PFSK-1 (cell line): Measurements from ENCODE around the gene CHAF1B.

Experiments
- FOXP2 ChIP-seq: optimal IDR thresholded peaks from 2 replicates; pipeline ENCODE3; 2011; ENCODE audit warnings: borderline replicate concordance, control low read depth, inconsistent platforms; ENCODE audit not compliant: insufficient read depth; ENCODE audit errors: extremely low read length, extremely low read depth
- POLR2AphosphoS5 ChIP-seq: IDR thresholded peaks from 2 replicates; pipeline ENCODE4 v1.6.1; 2012; ENCODE audit warnings: low read depth, mild to moderate bottlenecking, control low read depth, low read length, moderate library complexity
- SIN3A ChIP-seq: IDR thresholded peaks from 2 replicates; pipeline ENCODE4 v1.6.1; 2012; ENCODE audit warnings: mild to moderate bottlenecking, low read length, moderate library complexity, borderline replicate concordance; ENCODE audit not compliant: insufficient read depth
- TAF1 ChIP-seq: IDR thresholded peaks from 2 replicates; pipeline ENCODE4 v1.6.1; 2012; ENCODE audit warnings: low read length, control low read depth, borderline replicate concordance; ENCODE audit not compliant: insufficient read depth
- TF ChIP-seq, protein P1 (sequence below), 2 experiments: IDR thresholded peaks; 2 replicates each; pipeline versions ENCODE4 v1.6.1 to v1.8.0; 2011 to 2012; ENCODE audit warnings: low read depth in 2 of 2, low read length in 2 of 2, control low read depth in 1 of 2, inconsistent platforms in 1 of 2, mild to moderate bottlenecking in 1 of 2, moderate library complexity in 1 of 2; ENCODE audit not compliant: insufficient read depth in 1 of 2

Gene CHAF1B

GRCh38 chr21:36388835-36389234 is 3.6 kb downstream of the CHAF1B start:
- TF ChIP-seq, protein P1, sequence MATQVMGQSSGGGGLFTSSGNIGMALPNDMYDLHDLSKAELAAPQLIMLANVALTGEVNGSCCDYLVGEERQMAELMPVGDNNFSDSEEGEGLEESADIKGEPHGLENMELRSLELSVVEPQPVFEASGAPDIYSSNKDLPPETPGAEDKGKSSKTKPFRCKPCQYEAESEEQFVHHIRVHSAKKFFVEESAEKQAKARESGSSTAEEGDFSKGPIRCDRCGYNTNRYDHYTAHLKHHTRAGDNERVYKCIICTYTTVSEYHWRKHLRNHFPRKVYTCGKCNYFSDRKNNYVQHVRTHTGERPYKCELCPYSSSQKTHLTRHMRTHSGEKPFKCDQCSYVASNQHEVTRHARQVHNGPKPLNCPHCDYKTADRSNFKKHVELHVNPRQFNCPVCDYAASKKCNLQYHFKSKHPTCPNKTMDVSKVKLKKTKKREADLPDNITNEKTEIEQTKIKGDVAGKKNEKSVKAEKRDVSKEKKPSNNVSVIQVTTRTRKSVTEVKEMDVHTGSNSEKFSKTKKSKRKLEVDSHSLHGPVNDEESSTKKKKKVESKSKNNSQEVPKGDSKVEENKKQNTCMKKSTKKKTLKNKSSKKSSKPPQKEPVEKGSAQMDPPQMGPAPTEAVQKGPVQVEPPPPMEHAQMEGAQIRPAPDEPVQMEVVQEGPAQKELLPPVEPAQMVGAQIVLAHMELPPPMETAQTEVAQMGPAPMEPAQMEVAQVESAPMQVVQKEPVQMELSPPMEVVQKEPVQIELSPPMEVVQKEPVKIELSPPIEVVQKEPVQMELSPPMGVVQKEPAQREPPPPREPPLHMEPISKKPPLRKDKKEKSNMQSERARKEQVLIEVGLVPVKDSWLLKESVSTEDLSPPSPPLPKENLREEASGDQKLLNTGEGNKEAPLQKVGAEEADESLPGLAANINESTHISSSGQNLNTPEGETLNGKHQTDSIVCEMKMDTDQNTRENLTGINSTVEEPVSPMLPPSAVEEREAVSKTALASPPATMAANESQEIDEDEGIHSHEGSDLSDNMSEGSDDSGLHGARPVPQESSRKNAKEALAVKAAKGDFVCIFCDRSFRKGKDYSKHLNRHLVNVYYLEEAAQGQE (IDR thresholded peaks at IDR 0.05; ENCODE audit: insufficient read depth in 1 of 2, low read depth in 2 of 2, low read length in 2 of 2), result no peak
- no peak for TF ChIP-seq SIN3A
- TF ChIP-seq POLR2AphosphoS5, result no peak
- no peak for TF ChIP-seq TAF1
- TF ChIP-seq FOXP2, result no peak

DNA sequence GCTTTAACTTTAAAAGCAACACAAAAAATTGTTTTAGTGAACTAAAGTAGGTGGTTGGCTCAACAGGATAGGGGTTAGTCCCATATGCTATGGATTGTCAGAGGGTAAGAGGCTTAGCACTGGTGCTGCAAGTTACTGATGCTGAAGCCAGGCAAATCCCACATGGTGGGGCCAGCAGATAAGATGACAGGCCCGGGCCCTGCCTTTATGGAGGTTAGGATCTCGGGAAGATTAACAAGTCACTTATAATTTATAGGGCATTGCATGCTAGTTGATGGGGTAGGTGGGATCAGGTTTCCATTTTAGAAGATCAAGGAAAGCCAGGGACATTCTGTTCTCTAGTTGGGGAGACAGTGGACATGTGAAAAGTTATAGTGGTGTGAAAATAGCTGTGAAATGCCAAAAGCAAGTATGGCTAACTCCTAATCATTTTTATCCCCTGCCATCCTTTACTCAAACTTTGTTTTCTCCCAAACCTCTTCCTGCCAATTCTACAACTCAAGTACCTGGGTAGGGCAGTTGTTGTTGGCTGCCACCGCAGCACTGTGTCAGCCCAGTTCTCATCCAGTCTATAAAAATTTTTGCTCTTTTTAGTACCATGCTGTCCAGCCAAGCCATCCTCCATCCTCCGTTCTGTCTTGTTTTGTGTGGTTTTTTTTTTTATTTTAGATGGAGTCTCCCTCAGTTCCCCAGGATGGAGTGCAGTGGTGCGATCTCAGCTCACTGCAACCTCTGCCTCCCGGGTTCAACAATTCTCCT is 10.3 kb downstream of the CHAF1B start:
- TF ChIP-seq POLR2AphosphoS5 (no peak), FOXP2 (no peak), SIN3A (no peak), TAF1 (no peak)
- TF ChIP-seq, protein P1 (IDR thresholded peaks at IDR 0.05; ENCODE audit: insufficient read depth in 1 of 2, low read depth in 2 of 2, low read length in 2 of 2), result no peak

DNA sequence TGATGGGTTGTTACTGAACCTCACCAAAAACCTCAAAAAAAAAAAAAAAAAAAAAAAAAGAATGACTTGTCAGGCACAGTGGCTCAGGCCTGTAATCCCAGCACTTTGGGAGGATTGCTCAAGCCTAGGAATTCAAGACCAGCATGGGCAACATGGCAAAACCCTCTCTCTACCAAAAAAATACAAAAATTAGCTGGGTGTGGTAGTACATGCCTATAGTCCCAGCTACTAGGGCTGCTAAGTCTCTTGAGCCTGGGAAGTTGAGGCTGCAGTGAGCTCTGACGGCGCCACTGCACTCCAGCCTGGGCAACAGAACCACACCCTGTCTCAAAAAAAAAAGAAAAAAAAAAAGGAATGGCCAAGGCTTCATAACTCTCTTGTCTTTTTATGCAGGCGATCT is 11.1 kb downstream of the CHAF1B start:
- TF ChIP-seq FOXP2 (no peak), SIN3A (no peak), TAF1 (no peak), POLR2AphosphoS5 (no peak)
- TF ChIP-seq, protein P1 (IDR thresholded peaks at IDR 0.05; ENCODE audit: insufficient read depth in 1 of 2, low read depth in 2 of 2, low read length in 2 of 2), result no peak

DNA sequence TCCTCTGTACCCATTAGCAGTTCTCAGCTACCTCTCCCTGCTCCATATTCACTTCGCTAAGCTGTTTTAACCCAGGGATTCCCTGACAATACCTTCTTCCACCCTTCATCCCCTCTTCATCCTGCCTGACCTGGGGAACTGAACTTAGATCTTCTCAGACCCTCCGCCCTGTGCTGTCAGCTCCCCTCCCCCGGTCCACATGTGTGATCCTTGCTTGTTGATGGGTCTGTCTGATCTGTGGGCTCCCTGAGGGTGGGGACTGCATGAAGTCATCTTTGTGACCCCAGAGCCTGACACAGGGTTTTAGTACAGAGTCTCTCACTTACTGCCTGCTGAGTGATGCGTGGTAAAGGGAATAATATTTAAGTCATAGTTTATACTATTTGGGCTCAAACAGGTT is 11.8 kb downstream of the CHAF1B start:
- no peak for TF ChIP-seq TAF1
- no peak for TF ChIP-seq FOXP2
- TF ChIP-seq, protein P1 (IDR thresholded peaks at IDR 0.05; ENCODE audit: insufficient read depth in 1 of 2, low read depth in 2 of 2, low read length in 2 of 2), result no peak
- no peak for TF ChIP-seq POLR2AphosphoS5
- no peak for TF ChIP-seq SIN3A

DNA sequence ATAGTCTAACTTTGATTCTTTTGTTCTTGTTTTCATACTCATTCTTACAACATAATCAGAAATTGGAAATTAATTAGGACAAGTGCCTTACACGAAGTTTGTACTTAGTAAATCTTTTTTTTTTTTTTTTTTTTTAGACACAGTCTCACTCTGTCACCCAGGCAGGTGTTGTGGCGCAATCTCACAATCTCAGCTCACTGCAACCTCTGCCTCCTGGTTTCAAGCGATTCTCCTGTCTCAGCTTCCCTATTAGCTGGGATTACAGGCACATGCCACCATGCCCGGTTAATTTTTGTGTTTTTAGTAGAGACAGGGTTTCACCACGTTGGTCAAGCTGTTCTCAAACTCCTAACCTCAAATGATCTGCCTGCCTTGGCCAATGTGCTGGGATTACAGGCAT is 12.4 kb downstream of the CHAF1B start:
- no peak for TF ChIP-seq POLR2AphosphoS5
- no peak for TF ChIP-seq FOXP2
- no peak for TF ChIP-seq TAF1
- TF ChIP-seq, protein P1 (IDR thresholded peaks at IDR 0.05; ENCODE audit: insufficient read depth in 1 of 2, low read depth in 2 of 2, low read length in 2 of 2), result no peak
- TF ChIP-seq SIN3A, result no peak
